Stomach (tissue), 9 donors: ENCODE data around the gene ITPRIPL2. TPM values are rescaled to one million over a fixed set of nuclear protein-coding genes. Genes with fewer than 3 reads are reported as not detected.
A peak's percentile ranks its signal among the peaks of the same experiment; 100 is the strongest.

Source experiments
- DNase-seq, 2 donors: peaks; one replicate each; pipeline versions ENCODE4 v3.0.0 to v3.0.0-alpha.2; 2013 to 2019
- H3K27ac ChIP-seq, 5 donors: fragments of 200-600 bp in 4 of 5; sonication (generic) in 4 of 5; one replicate each; pipeline ENCODE4 v1.5.1; 2013 to 2019; ENCODE audit warnings: mild to moderate bottlenecking in 1 of 5, moderate library complexity in 1 of 5
- H3K27me3 ChIP-seq, 3 donors: fragments of 200-600 bp; sonication (generic); one replicate each; pipeline ENCODE4 v1.5.1; 2017 to 2019; ENCODE audit warnings: mixed run types in 1 of 3
- H3K36me3 ChIP-seq, 4 donors: fragments of 200-600 bp; sonication (generic); 1 replicate in 3 of 4; 2 replicates in 1 of 4; pipeline ENCODE4 v1.5.1; 2016 to 2019
- H3K4me1 ChIP-seq, 4 donors: fragments of 200-600 bp; sonication (generic); one replicate each; pipeline ENCODE4 v1.5.1; 2016 to 2019
- H3K4me3 ChIP-seq, 4 donors: fragments of 200-600 bp; sonication (generic) in 3 of 4; one replicate each; pipeline ENCODE4 v1.5.1; 2016 to 2019; ENCODE audit warnings: mild to moderate bottlenecking in 1 of 4
- H3K9me3 ChIP-seq, 4 donors: fragments of 200-600 bp; sonication (generic); one replicate each; pipeline ENCODE4 v1.5.1; 2016 to 2019
- EP300 ChIP-seq: sonication (generic); formaldehyde crosslinking; IDR thresholded peaks from one replicate; pipeline ENCODE4 v1.6.1; 2017; ENCODE audit warnings: antibody characterized with exemption
- POLR2A ChIP-seq, 4 donors: fragments of 450-650 bp; IDR thresholded peaks; one replicate each; pipeline ENCODE4 v1.6.1; 2016; ENCODE audit warnings: antibody characterized with exemption in 4 of 4, control low read depth in 2 of 4, mild to moderate bottlenecking in 1 of 4, moderate library complexity in 1 of 4
- POLR2AphosphoS5 ChIP-seq, 3 donors: sonication (generic); formaldehyde crosslinking; IDR thresholded peaks; one replicate each; pipeline ENCODE4 v1.6.1; 2016; ENCODE audit warnings: antibody characterized with exemption in 3 of 3
- WGBS, 5 donors: extraction: QIAGEN DNeasy Blood & Tissue Kit in 3 of 5; methylation state at CpG; one replicate each; pipeline versions ENCODE4 v1.1.5 to v1.1.7; 2013 to 2018; 5-methylcytosine and 5-hydroxymethylcytosine counted together
- intact Hi-C: fragments of 100-400 bp; cut with DNase I; formaldehyde crosslinking; loops from one replicate; pipeline ENCODE4 v1.15.1; 2023; ENCODE audit warnings: low total_unique reads
- polyA plus RNA-seq, 3 donors: library from polyadenylated mRNA; stranded (reverse); fragments of 200-250 nt; gene quantifications; one replicate each; pipeline ENCODE4 v1.2.3, GENCODE V29; 2013
- total RNA-seq, 5 donors: library from RNA; depleted of rRNA; stranded (reverse); fragments of >200 nt; gene quantifications; one replicate each; pipeline versions ENCODE4 v1.1.0 to v1.2.3, GENCODE V29; 2014 to 2016
- TF ChIP-seq, protein P1 (sequence below), 7 experiments: fragments of 450-650 bp in 4 of 7; fragments of 200-600 bp in 3 of 7; sonication (generic) in 3 of 7; IDR thresholded peaks; one replicate each; pipeline ENCODE4 v1.5.1; 2016 to 2019; ENCODE audit warnings: antibody characterized with exemption in 7 of 7, control low read depth in 2 of 7, mild to moderate bottlenecking in 1 of 7
- donor health status: healthy with polysubstance abuse.
- donor health status: Bipolar disorder and iron deficiency.
- donor health status: healthy.

ITPRIPL2 gene
- total and polyA plus RNA-seq, 8 donors: 7.6 to 48.7 (median 21.6) TPM

DNA sequence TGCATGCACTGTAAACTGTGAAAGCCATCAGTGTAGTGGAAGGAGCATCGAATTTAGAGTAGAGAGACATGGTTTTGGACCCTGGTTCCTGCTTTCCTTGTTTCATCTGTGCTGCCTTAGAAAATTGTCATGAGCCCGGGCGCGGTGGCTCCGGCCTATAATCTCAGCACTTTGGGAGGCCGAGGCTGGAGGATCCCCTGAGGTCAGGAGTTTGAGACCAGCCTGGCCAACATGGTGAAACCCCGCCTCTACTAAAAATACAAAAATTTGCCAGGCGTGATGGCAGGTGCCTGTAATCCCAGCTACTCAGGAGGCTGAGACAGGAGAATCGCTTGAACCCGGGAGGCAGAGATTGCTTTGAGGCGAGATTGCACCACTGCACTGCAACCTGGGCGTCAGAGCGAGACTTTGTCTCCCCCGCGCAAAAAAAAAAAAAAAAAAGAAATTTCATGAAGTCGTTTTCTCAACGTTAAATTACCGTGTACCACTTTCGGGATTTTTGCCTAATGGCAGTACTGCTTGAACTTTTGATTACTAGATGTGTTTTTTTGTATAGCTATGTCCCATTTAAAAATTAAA lies 45.4 kb upstream of the ITPRIPL2 start:
- Histone ChIP-seq H3K36me3 (peaks cover 3 to 23% (median 15%) of the 10 kb centered on the region in 4 donors), H3K27me3 (no peaks in the 10 kb centered on the region), H3K4me1 (peaks cover 5 to 33% (median 22%) of the 10 kb centered on the region in 4 donors), H3K27ac (peak overlapping the region; percentile 96 to 100 (median 100)), H3K4me3 (peak overlapping the region; percentile 59 to 92 (median 73)), H3K9me3 (no peaks in the 10 kb centered on the region)
- TF ChIP-seq POLR2A (IDR thresholded peaks at IDR 0.05) (no peak), POLR2AphosphoS5 (IDR thresholded peaks at IDR 0.05) (no peak), EP300 (no peak)
- TF ChIP-seq, protein P1, sequence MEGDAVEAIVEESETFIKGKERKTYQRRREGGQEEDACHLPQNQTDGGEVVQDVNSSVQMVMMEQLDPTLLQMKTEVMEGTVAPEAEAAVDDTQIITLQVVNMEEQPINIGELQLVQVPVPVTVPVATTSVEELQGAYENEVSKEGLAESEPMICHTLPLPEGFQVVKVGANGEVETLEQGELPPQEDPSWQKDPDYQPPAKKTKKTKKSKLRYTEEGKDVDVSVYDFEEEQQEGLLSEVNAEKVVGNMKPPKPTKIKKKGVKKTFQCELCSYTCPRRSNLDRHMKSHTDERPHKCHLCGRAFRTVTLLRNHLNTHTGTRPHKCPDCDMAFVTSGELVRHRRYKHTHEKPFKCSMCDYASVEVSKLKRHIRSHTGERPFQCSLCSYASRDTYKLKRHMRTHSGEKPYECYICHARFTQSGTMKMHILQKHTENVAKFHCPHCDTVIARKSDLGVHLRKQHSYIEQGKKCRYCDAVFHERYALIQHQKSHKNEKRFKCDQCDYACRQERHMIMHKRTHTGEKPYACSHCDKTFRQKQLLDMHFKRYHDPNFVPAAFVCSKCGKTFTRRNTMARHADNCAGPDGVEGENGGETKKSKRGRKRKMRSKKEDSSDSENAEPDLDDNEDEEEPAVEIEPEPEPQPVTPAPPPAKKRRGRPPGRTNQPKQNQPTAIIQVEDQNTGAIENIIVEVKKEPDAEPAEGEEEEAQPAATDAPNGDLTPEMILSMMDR (IDR thresholded peaks at IDR 0.05): no peak
- intact Hi-C loops: no loop called here
- DNase-seq: no peak
- 35 to 46% (median 41%) methylated on average over 19 of the region's 19 CpGs for WGBS, 5 donors

DNA sequence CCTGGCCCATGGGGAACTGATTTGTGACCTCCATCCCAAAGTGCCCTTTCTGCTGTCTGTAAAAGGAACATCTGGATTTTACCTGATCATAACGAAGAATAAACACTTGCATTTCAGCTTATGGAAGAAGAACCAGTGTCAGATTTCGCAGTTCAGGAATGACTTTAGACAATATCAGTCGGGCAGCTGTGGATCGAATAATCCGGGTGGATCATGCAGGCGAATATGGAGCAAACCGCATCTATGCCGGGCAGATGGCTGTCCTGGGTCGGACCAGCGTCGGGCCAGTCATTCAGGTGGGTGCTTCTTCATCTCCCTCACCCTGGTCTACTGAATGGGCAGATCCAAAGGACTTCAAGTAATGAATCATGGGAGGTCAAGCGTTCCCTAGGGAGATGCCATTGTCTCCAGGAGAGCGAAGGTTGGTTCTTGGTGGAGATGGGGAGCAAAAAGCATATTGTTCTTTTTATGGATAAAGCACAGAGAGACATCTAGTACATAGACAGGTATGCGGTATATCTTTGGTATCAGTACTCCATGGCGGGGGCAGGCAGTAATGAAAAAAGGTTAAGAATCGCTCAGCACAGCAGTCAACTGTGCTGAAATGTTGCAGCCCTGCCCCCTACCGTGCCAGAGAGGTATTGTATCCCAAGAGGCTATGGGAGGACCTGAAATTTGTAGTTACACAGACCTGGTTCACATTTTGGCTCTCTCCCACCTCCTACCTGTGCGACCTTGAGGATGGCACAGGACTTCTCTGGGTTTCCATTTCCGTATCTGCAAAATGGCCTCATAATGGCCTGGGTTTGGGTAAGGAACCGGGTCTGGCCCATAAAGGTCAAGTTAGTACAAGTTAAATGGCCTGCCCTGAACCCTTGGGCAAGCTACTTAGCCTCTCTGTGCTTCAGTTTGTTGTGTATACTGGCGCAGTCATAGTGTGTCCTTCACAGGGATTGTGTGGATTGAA lies 41.7 kb upstream of the ITPRIPL2 start:
- intact Hi-C loops: loop anchor here (10.0 kb wide), 1 partner anchor 97 kb away; no protein-coding TSS in a partner anchor
- WGBS, 5 donors: 75 to 79% (median 75%) methylated on average over 21 of the region's 21 CpGs
- Histone ChIP-seq H3K4me1 (peaks cover under 1 to 39% (median 21%) of the 10 kb centered on the region in 4 donors), H3K27me3 (no peaks in the 10 kb centered on the region), H3K27ac (no peak overlapping the region), H3K36me3 (peaks cover 23 to 58% (median 49%) of the 10 kb centered on the region in 4 donors), H3K4me3 (no peak overlapping the region), H3K9me3 (no peaks in the 10 kb centered on the region)
- peak; percentile 70 to 83 for DNase-seq
- TF ChIP-seq POLR2A (IDR thresholded peaks at IDR 0.05) (no peak), POLR2AphosphoS5 (IDR thresholded peaks at IDR 0.05) (no peak), EP300 (no peak)
- TF ChIP-seq, protein P1 (IDR thresholded peaks at IDR 0.05): peak in 5 of 7 experiments; percentile 43 to 74 (median 48)

DNA sequence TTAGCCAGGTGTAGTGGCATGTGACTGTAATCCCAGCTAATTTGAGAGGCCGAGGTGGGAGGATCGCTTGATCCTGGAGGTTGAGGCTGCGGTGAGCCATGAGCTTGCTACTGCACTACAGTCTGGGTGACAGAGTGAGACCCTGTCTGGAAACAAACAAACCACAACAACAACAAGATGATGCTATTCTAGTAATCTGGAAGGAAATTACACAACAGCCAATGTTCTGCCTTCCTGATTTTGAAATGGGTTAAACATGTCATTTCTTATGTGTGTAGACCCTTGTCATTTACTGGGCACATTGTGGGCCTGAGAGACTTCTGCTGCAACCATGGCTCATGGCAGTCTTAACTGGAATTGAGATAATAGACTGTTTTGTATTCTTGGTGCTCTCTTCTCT lies 40.4 kb upstream of the ITPRIPL2 start:
- intact Hi-C loops: loop anchor here (10.0 kb wide), 1 partner anchor 99 kb away; no protein-coding TSS in a partner anchor
- no peak for DNase-seq
- WGBS, 5 donors: 73 to 98% (median 95%) methylated on average over 3 of the region's 3 CpGs

DNA sequence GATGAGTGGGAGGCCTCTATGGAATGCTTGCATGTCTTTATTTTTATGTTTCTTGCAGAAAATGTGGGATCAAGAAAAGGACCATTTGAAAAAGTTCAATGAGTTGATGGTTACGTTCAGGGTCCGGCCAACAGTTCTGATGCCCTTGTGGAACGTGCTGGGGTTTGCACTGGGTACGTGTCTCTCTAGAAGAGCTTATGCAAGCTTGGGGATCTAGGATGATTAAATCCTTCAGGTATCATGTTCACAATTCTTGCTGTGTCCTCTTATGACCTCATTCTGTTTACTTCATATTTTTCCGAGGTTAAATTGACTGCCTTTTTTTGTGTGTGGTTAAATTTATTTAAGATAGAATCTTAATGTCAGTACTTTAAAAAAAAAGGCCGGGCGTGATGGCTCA lies 39.9 kb upstream of the ITPRIPL2 start:
- no peaks in the 10 kb centered on the region for H3K27me3 ChIP-seq
- H3K9me3 ChIP-seq: no peaks in the 10 kb centered on the region
- no peak overlapping the region for H3K4me3 ChIP-seq
- H3K27ac ChIP-seq: no peak overlapping the region
- H3K4me1 ChIP-seq: peaks cover 0 to 36% (median 11%) of the 10 kb centered on the region in 4 donors
- peaks cover 31 to 76% (median 66%) of the 10 kb centered on the region in 4 donors for H3K36me3 ChIP-seq
- 58 to 74% (median 71%) methylated on average over 7 of the region's 7 CpGs for WGBS, 5 donors
- TF ChIP-seq, protein P1 (IDR thresholded peaks at IDR 0.05): no peak
- TF ChIP-seq POLR2AphosphoS5 (IDR thresholded peaks at IDR 0.05) (no peak), POLR2A (IDR thresholded peaks at IDR 0.05) (no peak), EP300 (no peak)
- no peak for DNase-seq
- intact Hi-C loops: loop anchor here (10.0 kb wide), 1 partner anchor 99 kb away; no protein-coding TSS in a partner anchor

More for the DNA sequence above, 40.4 kb upstream of the ITPRIPL2 start:
- no peaks in the 10 kb centered on the region for H3K9me3 ChIP-seq
- peaks cover 0 to 41% (median 16%) of the 10 kb centered on the region in 4 donors for H3K4me1 ChIP-seq
- TF ChIP-seq POLR2A (IDR thresholded peaks at IDR 0.05) (no peak), EP300 (no peak)
- TF ChIP-seq, protein P1 (IDR thresholded peaks at IDR 0.05): no peak
- H3K27me3 ChIP-seq: no peaks in the 10 kb centered on the region
- H3K4me3 ChIP-seq: no peak overlapping the region
- H3K36me3 ChIP-seq: peaks cover 26 to 71% (median 61%) of the 10 kb centered on the region in 4 donors
- H3K27ac ChIP-seq: no peak overlapping the region
